ENCODE measurements around the gene DUS1L. TPM values are rescaled to one million over a fixed set of nuclear protein-coding genes. Genes with fewer than 3 reads are reported as not detected.

DUS1L gene
- polyA plus RNA-seq, 1 experiment = 21.4 TPM

- TF ChIP-seq CTCF (IDR thresholded peaks at IDR 0.05; ENCODE audit: low read depth, low read length) = no peak
- CTCF ChIA-PET = no interaction called here
Measured at GRCh38 chr17:82058855-82059249, 6.8 kb downstream of the DUS1L start.

GRCh38 chr17:82058230-82058854, 7.3 kb downstream of the DUS1L start:
- no peaks in the 10 kb centered on the region for H3K27me3 ChIP-seq (ENCODE audit: control insufficient read depth, insufficient read depth, low read length)
- ChIA-PET CTCF (no interaction called here), POLR2A (interaction anchor here (2.2 kb wide), 1 partner anchor 21 kb away, joined by 5 read pairs; the partner anchor contains the start of gene DCXR)
- no peak for TF ChIP-seq CTCF (IDR thresholded peaks at IDR 0.05; ENCODE audit: low read depth, low read length)
- H3K4me3 ChIP-seq (ENCODE audit: low read depth, low read length) = no peak overlapping the region
- no peak overlapping the region for H3K27ac ChIP-seq (ENCODE audit: low read depth, low read length)
- no peaks in the 10 kb centered on the region; the same call in 1 of the 2 replicates for H3K9me3 ChIP-seq (ENCODE audit: control insufficient read depth, insufficient read depth, low read length)
- no peak for DNase-seq (ENCODE audit: low read depth, low spot score)

More at GRCh38 chr17:82058855-82059249, 6.8 kb downstream of the DUS1L start:
- H3K4me3 ChIP-seq (ENCODE audit: low read depth, low read length) = no peak overlapping the region
- no peaks in the 10 kb centered on the region; the same call in 1 of the 2 replicates for H3K9me3 ChIP-seq (ENCODE audit: control insufficient read depth, insufficient read depth, low read length)
- no peak for DNase-seq (ENCODE audit: low read depth, low spot score)
- H3K27me3 ChIP-seq (ENCODE audit: control insufficient read depth, insufficient read depth, low read length) = no peaks in the 10 kb centered on the region
- POLR2A ChIA-PET = interaction anchor here (2.2 kb wide), 1 partner anchor 21 kb away, joined by 5 read pairs; the partner anchor contains the start of gene DCXR
- H3K27ac ChIP-seq (ENCODE audit: low read depth, low read length) = no peak overlapping the region

- peak overlapping the region; percentile 11 for H3K27ac ChIP-seq (ENCODE audit: low read depth, low read length)
- ChIA-PET CTCF (no interaction called here), POLR2A (interaction anchor here (0.5 to 1.1 kb wide), 2 partner anchors 16 to 19 kb away, joined by 3 to 4 read pairs; no protein-coding TSS in a partner anchor)
- H3K27me3 ChIP-seq (ENCODE audit: control insufficient read depth, insufficient read depth, low read length) = no peaks in the 10 kb centered on the region
- no peak for DNase-seq (ENCODE audit: low read depth, low spot score)
- no peak overlapping the region for H3K4me3 ChIP-seq (ENCODE audit: low read depth, low read length)
- H3K9me3 ChIP-seq (ENCODE audit: control insufficient read depth, insufficient read depth, low read length) = no peaks in the 10 kb centered on the region; the same call in 1 of the 2 replicates
- no peak for TF ChIP-seq CTCF (IDR thresholded peaks at IDR 0.05; ENCODE audit: low read depth, low read length)
Measured at GRCh38 chr17:82056729-82057621, 8.6 kb downstream of the DUS1L start.

GRCh38 chr17:82055965-82056728, 9.5 kb downstream of the DUS1L start:
- Histone ChIP-seq H3K4me3 (ENCODE audit: low read depth, low read length) (no peak overlapping the region), H3K9me3 (ENCODE audit: control insufficient read depth, insufficient read depth, low read length) (no peaks in the 10 kb centered on the region; the same call in 1 of the 2 replicates), H3K27me3 (ENCODE audit: control insufficient read depth, insufficient read depth, low read length) (no peaks in the 10 kb centered on the region), H3K27ac (ENCODE audit: low read depth, low read length) (no peak overlapping the region)
- no peak for TF ChIP-seq CTCF (IDR thresholded peaks at IDR 0.05; ENCODE audit: low read depth, low read length)
- no peak for DNase-seq (ENCODE audit: low read depth, low spot score)
- ChIA-PET CTCF (no interaction called here), POLR2A (interaction anchor here (1.0 to 1.1 kb wide), 2 partner anchors 9 to 20 kb away, joined by 3 read pairs; no protein-coding TSS in a partner anchor)
